Activated CD4-positive, alpha-beta T cell treated with anti-CD3 and anti-CD28 coated beads for 36 hours (primary cell): ENCODE measurements around the gene OSTM1. TPM values are rescaled to one million over a fixed set of nuclear protein-coding genes. Genes with fewer than 3 reads are reported as not detected.

Experiments used
- ATAC-seq: fragments of 200-7000 bp; cut with Tn5 transposase; one replicate; pipeline ENCODE4 v1.10.0; 2021; ENCODE audit warnings: mild to moderate bottlenecking, moderate library complexity
- CTCF ChIA-PET: fragments of 350-600 bp; sonication (Branson Sonifier 250); formaldehyde crosslinking; loops from one replicate; lab custom pipeline; 2021; ENCODE audit warnings: antibody characterized with exemption; lab: Charles Lee
- POLR2A ChIA-PET: fragments of 350-600 bp; sonication (Branson Sonifier 250); formaldehyde crosslinking; loops from one replicate; lab custom pipeline; 2021; ENCODE audit warnings: antibody characterized with exemption, inconsistent platforms; lab: Charles Lee
- DNase-seq: peaks from one replicate; pipeline ENCODE4 v3.0.0-alpha.2; 2020
- H3K27ac Mint-ChIP-seq: one replicate; pipeline ENCODE4 v1.8.0; 2021; ENCODE audit warnings: mixed read lengths
- H3K27me3 Mint-ChIP-seq: one replicate; pipeline ENCODE4 v1.8.0; 2021; ENCODE audit warnings: mixed read lengths
- H3K36me3 Mint-ChIP-seq: one replicate; pipeline ENCODE4 v1.8.0; 2021; ENCODE audit warnings: low read depth, mixed read lengths
- H3K4me1 Mint-ChIP-seq: one replicate; pipeline ENCODE4 v1.8.0; 2021; ENCODE audit warnings: mixed read lengths
- H3K4me3 Mint-ChIP-seq: one replicate; pipeline ENCODE4 v1.8.0; 2021; ENCODE audit warnings: mild to moderate bottlenecking, moderate library complexity, mixed read lengths
- H3K9me3 Mint-ChIP-seq: one replicate; pipeline ENCODE4 v1.8.0; 2021; ENCODE audit warnings: low read depth, mixed read lengths
- intact Hi-C, 2 experiments: fragments of 100-400 bp; cut with DNase I in 1 of 2; cut with micrococcal nuclease in 1 of 2; formaldehyde crosslinking; loops; one replicate each; pipeline versions ENCODE4 v1.14.2 to v1.15.1; 2022 to 2024; cut with DNase I, micrococcal nuclease
- total RNA-seq, 2 experiments: library from RNA; stranded (reverse); gene quantifications; one replicate each; pipeline ENCODE4 v1.2.3, GENCODE V29; 2021

OSTM1 gene
- total RNA-seq, 2 experiments from 2014 or later: 5.5 to 7.3 TPM

- POLR2A ChIA-PET: no interaction called here
- no peak for DNase-seq
- Mint-ChIP-seq H3K4me1 (peaks cover 7% of the 10 kb centered on the region), H3K4me3 (no peak overlapping the region), H3K36me3 (no peaks in the 10 kb centered on the region), H3K9me3 (no peaks in the 10 kb centered on the region), H3K27me3 (no peaks in the 10 kb centered on the region), H3K27ac (no peak overlapping the region)
- ATAC-seq: no peak
- intact Hi-C loops: loop anchor here in 1 of 2 experiments (5.0 kb wide), 1 partner anchor 346 kb away; no protein-coding TSS in a partner anchor
- CTCF ChIA-PET: interaction anchor here (0.6 kb wide), 1 partner anchor 431 kb away, joined by 3 read pairs; no protein-coding TSS in a partner anchor
Observed at GRCh38 chr6:108068182-108068581, 6.4 kb downstream of the OSTM1 start.

GRCh38 chr6:108052706-108053105 lies 21.8 kb downstream of the OSTM1 start:
- no peak for ATAC-seq
- ChIA-PET CTCF (no interaction called here), POLR2A (no interaction called here)
- H3K27me3 Mint-ChIP-seq: no peaks in the 10 kb centered on the region
- H3K36me3 Mint-ChIP-seq: peaks cover 2% of the 10 kb centered on the region
- no peak overlapping the region for H3K27ac Mint-ChIP-seq
- H3K4me3 Mint-ChIP-seq: no peak overlapping the region
- no peaks in the 10 kb centered on the region for H3K4me1 Mint-ChIP-seq
- intact Hi-C loops: loop anchor here in 1 of 2 experiments (5.0 kb wide), 2 partner anchors 70 to 180 kb away; no protein-coding TSS in a partner anchor
- no peaks in the 10 kb centered on the region for H3K9me3 Mint-ChIP-seq
- DNase-seq: no peak

- no peak overlapping the region for H3K4me3 Mint-ChIP-seq
- H3K9me3 Mint-ChIP-seq: no peaks in the 10 kb centered on the region
- no peak for ATAC-seq
- H3K4me1 Mint-ChIP-seq: no peaks in the 10 kb centered on the region
- intact Hi-C loops: loop anchor here (2.0 to 5.0 kb wide), 3 partner anchors 69 to 185 kb away; no protein-coding TSS in a partner anchor
- POLR2A ChIA-PET: no interaction called here
- CTCF ChIA-PET: interaction anchor here (0.7 to 3.6 kb wide), 4 partner anchors 11 to 377 kb away, joined by 3 to 18 read pairs (median 7); no protein-coding TSS in a partner anchor
- H3K27ac Mint-ChIP-seq: no peak overlapping the region
- peaks cover 9% of the 10 kb centered on the region for H3K36me3 Mint-ChIP-seq
- no peak for DNase-seq
- no peaks in the 10 kb centered on the region for H3K27me3 Mint-ChIP-seq
Observed at GRCh38 chr6:108051481-108051880, 23.1 kb downstream of the OSTM1 start.

- intact Hi-C loops: no loop called here
- POLR2A ChIA-PET: no interaction called here
- no peaks in the 10 kb centered on the region for H3K4me1 Mint-ChIP-seq
Observed at GRCh38 chr6:108039681-108040080, 34.9 kb downstream of the OSTM1 start.

GRCh38 chr6:108036884-108037283 lies 37.7 kb downstream of the OSTM1 start:
- no peak for DNase-seq
- intact Hi-C loops: no loop called here
- no peak for ATAC-seq
- ChIA-PET CTCF (interaction anchor here (0.7 to 1.1 kb wide), 2 partner anchors 12 to 158 kb away, joined by 3 to 4 read pairs; no protein-coding TSS in a partner anchor), POLR2A (no interaction called here)
- no peak overlapping the region for H3K4me3 Mint-ChIP-seq
- H3K36me3 Mint-ChIP-seq: peaks cover 18% of the 10 kb centered on the region
- H3K27me3 Mint-ChIP-seq: no peaks in the 10 kb centered on the region
- H3K4me1 Mint-ChIP-seq: no peaks in the 10 kb centered on the region
- H3K9me3 Mint-ChIP-seq: no peaks in the 10 kb centered on the region
- no peak overlapping the region for H3K27ac Mint-ChIP-seq

More at GRCh38 chr6:108039681-108040080, 34.9 kb downstream of the OSTM1 start:
- ATAC-seq (no peak), DNase-seq (no peak)
- CTCF ChIA-PET: interaction anchor here (0.6 to 4.7 kb wide), 2 partner anchors 11 to 1085 kb away, joined by 3 to 18 read pairs; no protein-coding TSS in a partner anchor
- no peak overlapping the region for H3K27ac Mint-ChIP-seq
- H3K27me3 Mint-ChIP-seq: no peaks in the 10 kb centered on the region
- no peak overlapping the region for H3K4me3 Mint-ChIP-seq
- H3K36me3 Mint-ChIP-seq: peaks cover 16% of the 10 kb centered on the region
- no peaks in the 10 kb centered on the region for H3K9me3 Mint-ChIP-seq

GRCh38 chr6:108031968-108032367 lies 42.6 kb downstream of the OSTM1 start:
- DNase-seq: no peak
- Mint-ChIP-seq H3K27me3 (no peaks in the 10 kb centered on the region), H3K9me3 (no peaks in the 10 kb centered on the region), H3K27ac (no peak overlapping the region), H3K4me3 (no peak overlapping the region), H3K4me1 (no peaks in the 10 kb centered on the region), H3K36me3 (peaks cover 5% of the 10 kb centered on the region)
- CTCF ChIA-PET: no interaction called here
- intact Hi-C loops: no loop called here
- POLR2A ChIA-PET: no interaction called here
- ATAC-seq: no peak

GRCh38 chr6:108030211-108030610 lies 44.3 kb downstream of the OSTM1 start:
- intact Hi-C loops: no loop called here
- no peaks in the 10 kb centered on the region for H3K4me1 Mint-ChIP-seq
- peaks cover 2% of the 10 kb centered on the region for H3K36me3 Mint-ChIP-seq
- ChIA-PET CTCF (interaction anchor here (1.7 kb wide), 1 partner anchor 12 kb away, joined by 4 read pairs; no protein-coding TSS in a partner anchor), POLR2A (no interaction called here)
- H3K9me3 Mint-ChIP-seq: no peaks in the 10 kb centered on the region
- DNase-seq: no peak
- no peaks in the 10 kb centered on the region for H3K27me3 Mint-ChIP-seq
- no peak for ATAC-seq
- no peak overlapping the region for H3K27ac Mint-ChIP-seq
- H3K4me3 Mint-ChIP-seq: no peak overlapping the region

- CTCF ChIA-PET: no interaction called here
- POLR2A ChIA-PET: no interaction called here
- no peak overlapping the region for H3K27ac Mint-ChIP-seq
- H3K4me3 Mint-ChIP-seq: no peak overlapping the region
- intact Hi-C loops: no loop called here
- DNase-seq (no peak), ATAC-seq (no peak)
- H3K27me3 Mint-ChIP-seq: no peaks in the 10 kb centered on the region
- no peaks in the 10 kb centered on the region for H3K9me3 Mint-ChIP-seq
- no peaks in the 10 kb centered on the region for H3K4me1 Mint-ChIP-seq
- peaks cover 2% of the 10 kb centered on the region for H3K36me3 Mint-ChIP-seq
Observed at GRCh38 chr6:108029226-108029921, 45.2 kb downstream of the OSTM1 start.

GRCh38 chr6:108027594-108027993 lies 46.9 kb downstream of the OSTM1 start:
- Mint-ChIP-seq H3K36me3 (no peaks in the 10 kb centered on the region), H3K4me1 (no peaks in the 10 kb centered on the region), H3K27me3 (no peaks in the 10 kb centered on the region), H3K9me3 (no peaks in the 10 kb centered on the region), H3K4me3 (no peak overlapping the region), H3K27ac (no peak overlapping the region)
- intact Hi-C loops: no loop called here
- CTCF ChIA-PET: interaction anchor here (0.7 kb wide), 1 partner anchor 788 kb away, joined by 3 read pairs; no protein-coding TSS in a partner anchor
- no peak for ATAC-seq
- no peak for DNase-seq
- POLR2A ChIA-PET: no interaction called here

- Mint-ChIP-seq H3K27ac (no peak overlapping the region), H3K36me3 (no peaks in the 10 kb centered on the region), H3K4me1 (no peaks in the 10 kb centered on the region), H3K4me3 (no peak overlapping the region), H3K27me3 (no peaks in the 10 kb centered on the region), H3K9me3 (no peaks in the 10 kb centered on the region)
- ChIA-PET POLR2A (no interaction called here), CTCF (interaction anchor here (0.5 kb wide), 1 partner anchor 21 kb away, joined by 3 read pairs; no protein-coding TSS in a partner anchor)
- ATAC-seq (no peak), DNase-seq (no peak)
- intact Hi-C loops: no loop called here
Observed at GRCh38 chr6:108027056-108027455, 47.5 kb downstream of the OSTM1 start.

GRCh38 chr6:108024427-108025073 lies 50.0 kb downstream of the OSTM1 start:
- Mint-ChIP-seq H3K4me3 (no peak overlapping the region), H3K27me3 (no peaks in the 10 kb centered on the region), H3K36me3 (no peaks in the 10 kb centered on the region), H3K27ac (no peak overlapping the region), H3K4me1 (no peaks in the 10 kb centered on the region), H3K9me3 (no peaks in the 10 kb centered on the region)
- intact Hi-C loops: no loop called here
- CTCF ChIA-PET: no interaction called here
- DNase-seq (no peak), ATAC-seq (no peak)
- POLR2A ChIA-PET: no interaction called here
